A549 (cell line): ENCODE measurements around the gene ATXN7. TPM values are rescaled to one million over a fixed set of nuclear protein-coding genes. Genes with fewer than 3 reads are reported as not detected.

ENCODE experiments used
- ATAC-seq, 2 experiments: fragments of 200-7000 bp in 1 of 2; fragments of >200 bp in 1 of 2; cut with Nextera tagmentation in 1 of 2; cut with Tn5 transposase in 1 of 2; 3 replicates each; pipeline versions ENCODE4 v1.8.0 to v1.9.1; 2018 to 2020; ENCODE audit warnings: mild to moderate bottlenecking in 1 of 2, moderate library complexity in 1 of 2
- CTCF ChIA-PET: fragments of 300-600 bp; sonication (Branson Sonifier 250); formaldehyde crosslinking; extraction: SDS; loops from one replicate; lab custom pipeline; 2021; ENCODE audit warnings: antibody characterized with exemption, inconsistent platforms; lab: Yijun Ruan, JAX
- POLR2A ChIA-PET: fragments of 350-600 bp; formaldehyde crosslinking; extraction: SDS; loops from one replicate; lab custom pipeline; 2021; ENCODE audit warnings: antibody characterized with exemption, inconsistent platforms; lab: Yijun Ruan, JAX
- DNase-seq, 2 experiments: peaks; one replicate each; pipeline versions ENCODE4 v3.0.0 to v3.0.0-alpha.2; 2011 to 2016; ENCODE audit warnings: low read depth in 1 of 2, low spot score in 1 of 2
- FAIRE-seq: peaks from 2 replicates; lab custom pipeline; 2011; peaks lifted over from hg19 to GRCh38; lab: Jason Lieb, UNC
- H3K27ac ChIP-seq, 2 experiments: fragments of >200 bp; sonication (Bioruptor Twin); formaldehyde crosslinking; 3 replicates each; pipeline ENCODE4 v1.5.1; 2016 to 2017
- H3K4me1 ChIP-seq: fragments of >200 bp; sonication (Bioruptor Twin); formaldehyde crosslinking; 3 replicates; pipeline ENCODE4 v1.6.1; 2016
- H3K4me2 ChIP-seq: fragments of >200 bp; sonication (Bioruptor Twin); formaldehyde crosslinking; 3 replicates; pipeline ENCODE4 v1.6.1; 2016
- H3K4me3 ChIP-seq: fragments of >200 bp; sonication (Bioruptor Twin); formaldehyde crosslinking; 3 replicates; pipeline ENCODE4 v1.5.1; 2016
- H3K9me3 ChIP-seq: fragments of >200 bp; sonication (Bioruptor Twin); formaldehyde crosslinking; 3 replicates; pipeline ENCODE4 v1.6.1; 2016
- BHLHE40 ChIP-seq: IDR thresholded peaks from 2 replicates; pipeline ENCODE4 v1.6.1; 2012; ENCODE audit warnings: low read depth, low read length, inconsistent platforms
- CBX8 ChIP-seq: fragments of 200-600 bp; sonication (generic); IDR thresholded peaks from 2 replicates; pipeline ENCODE4 v1.6.1; 2016
- CEBPB ChIP-seq, 2 experiments: fragments of >200 bp in 1 of 2; sonication (Bioruptor Twin) in 1 of 2; formaldehyde crosslinking in 1 of 2; IDR thresholded peaks; 2 replicates each; pipeline ENCODE4 v1.6.1; 2012 to 2016
- CHD2 ChIP-seq: fragments of 150-350 bp; IDR thresholded peaks from 2 replicates; pipeline ENCODE4 v1.6.1; 2014; ENCODE audit warnings: low read length; ENCODE audit not compliant: partially characterized antibody
- CTCF ChIP-seq: fragments of >200 bp; sonication (Bioruptor Twin); formaldehyde crosslinking; IDR thresholded peaks from 3 replicates; pipeline ENCODE4 v1.5.1; 2016
- EHMT2 ChIP-seq: fragments of 200-600 bp; sonication (generic); IDR thresholded peaks from 2 replicates; pipeline ENCODE4 v1.6.1; 2016; ENCODE audit warnings: antibody characterized with exemption, low read depth, mild to moderate bottlenecking, moderate library complexity
- ELK1 ChIP-seq: fragments of 150-350 bp; IDR thresholded peaks from 2 replicates; pipeline ENCODE4 v1.6.1; 2014; ENCODE audit warnings: low read depth, mild to moderate bottlenecking, low read length
- FOSB ChIP-seq: fragments of 250-450 bp; sonication (Bioruptor Pico); IDR thresholded peaks from 2 replicates; pipeline ENCODE4 v1.5.0; 2020; ENCODE audit warnings: mild to moderate bottlenecking, moderate library complexity
- GATA3 ChIP-seq: IDR thresholded peaks from 2 replicates; pipeline ENCODE4 v1.6.1; 2012; ENCODE audit warnings: borderline replicate concordance
- HDAC2 ChIP-seq: fragments of 200-600 bp; sonication (generic); IDR thresholded peaks from 2 replicates; pipeline ENCODE4 v1.6.1; 2016
- HES2 ChIP-seq: fragments of >200 bp; sonication (Bioruptor Twin); formaldehyde crosslinking; IDR thresholded peaks from 2 replicates; pipeline ENCODE4 v1.6.1; 2016
- HOXA7 ChIP-seq: fragments of 250-450 bp; sonication (Bioruptor Pico); IDR thresholded peaks from 2 replicates; pipeline ENCODE4 v1.5.0; 2020; ENCODE audit warnings: mild to moderate bottlenecking, moderate library complexity
- JUN ChIP-seq, 2 experiments: fragments of >200 bp; sonication (Bioruptor Twin); formaldehyde crosslinking; IDR thresholded peaks; 2 replicates in 1 of 2; 3 replicates in 1 of 2; pipeline ENCODE4 v1.6.1; 2016 to 2017
- JUNB ChIP-seq: fragments of >200 bp; sonication (Bioruptor Twin); formaldehyde crosslinking; IDR thresholded peaks from 2 replicates; pipeline ENCODE4 v1.6.1; 2016
- KDM1A ChIP-seq: fragments of 200-600 bp; sonication (generic); IDR thresholded peaks from 2 replicates; pipeline ENCODE4 v1.6.1; 2016; ENCODE audit warnings: low read depth, mild to moderate bottlenecking
- KDM5A ChIP-seq: fragments of 200-600 bp; sonication (generic); IDR thresholded peaks from 2 replicates; pipeline ENCODE4 v1.6.1; 2016; ENCODE audit warnings: antibody characterized with exemption, mild to moderate bottlenecking
- MAFK ChIP-seq: fragments of 450-650 bp; IDR thresholded peaks from 2 replicates; pipeline ENCODE4 v1.6.1; 2014; ENCODE audit not compliant: partially characterized antibody
- MAZ ChIP-seq: fragments of 150-350 bp; IDR thresholded peaks from 2 replicates; pipeline ENCODE4 v1.6.1; 2014; ENCODE audit warnings: antibody characterized with exemption, low read depth, low read length, borderline replicate concordance
- NFE2L2 ChIP-seq: fragments of 150-350 bp; conservative IDR thresholded peaks from 2 replicates; pipeline ENCODE4 v1.6.1; 2014; ENCODE audit warnings: low read length
- NR3C1 ChIP-seq: fragments of >200 bp; sonication (Bioruptor Twin); formaldehyde crosslinking; IDR thresholded peaks from 3 replicates; pipeline ENCODE4 v1.6.1; 2017
- PHF8 ChIP-seq: fragments of 200-600 bp; sonication (generic); IDR thresholded peaks from 2 replicates; pipeline ENCODE4 v1.6.1; 2016; ENCODE audit warnings: low read depth, mild to moderate bottlenecking, antibody characterized with exemption, moderate library complexity, borderline replicate concordance
- POLR2A ChIP-seq: IDR thresholded peaks from 2 replicates; pipeline ENCODE4 v1.6.1; 2012; ENCODE audit warnings: mild to moderate bottlenecking, low read length
- RAD21 ChIP-seq, 2 experiments: fragments of >200 bp in 1 of 2; sonication (Bioruptor Twin) in 1 of 2; formaldehyde crosslinking in 1 of 2; IDR thresholded peaks in 1 of 2; conservative IDR thresholded peaks in 1 of 2; 2 replicates in 1 of 2; 3 replicates in 1 of 2; pipeline ENCODE4 v1.6.1; 2012 to 2018; ENCODE audit warnings: inconsistent platforms in 1 of 2
- RFX5 ChIP-seq: fragments of 450-650 bp; IDR thresholded peaks from 2 replicates; pipeline ENCODE4 v1.7.1; 2014; ENCODE audit warnings: antibody characterized with exemption, mild to moderate bottlenecking, moderate library complexity
- SREBF2 ChIP-seq: fragments of 450-650 bp; IDR thresholded peaks from 2 replicates; pipeline ENCODE4 v1.6.1; 2014; ENCODE audit warnings: mild to moderate bottlenecking, moderate library complexity
- TFCP2L1 ChIP-seq: fragments of 250-450 bp; sonication (Bioruptor Pico); IDR thresholded peaks from 2 replicates; pipeline ENCODE4 v1.5.0; 2021; ENCODE audit warnings: mild to moderate bottlenecking
- ZC3H11A ChIP-seq: fragments of 450-650 bp; IDR thresholded peaks from 2 replicates; pipeline ENCODE4 v1.6.1; 2014; ENCODE audit warnings: antibody characterized with exemption, mild to moderate bottlenecking
- ZNF302 ChIP-seq: fragments of 250-450 bp; sonication (Bioruptor Pico); IDR thresholded peaks from 2 replicates; pipeline ENCODE4 v1.9.0; 2021; ENCODE audit warnings: inconsistent platforms, mild to moderate bottlenecking, moderate library complexity
- WGBS: methylation state at CpG from one replicate; pipeline ENCODE4 v1.1.6; 2017; ENCODE audit errors: missing lambda C conversion rate; 5-methylcytosine and 5-hydroxymethylcytosine counted together
- polyA plus RNA-seq, 4 experiments: library from polyadenylated mRNA; depleted of rRNA in 3 of 4; stranded (reverse); fragments of >200 nt; fragmentation: RNase III in 1 of 4; extraction: RNeasy Plus Mini Kit Qiagen cat#74134 plus additional on column Dnase treatment in 1 of 4; gene quantifications; 2 replicates in 3 of 4; 3 replicates in 1 of 4; pipeline ENCODE4 v1.2.3, GENCODE V29; 2011 to 2017
- TF ChIP-seq, protein P1 (sequence below): fragments of 250-450 bp; sonication (Bioruptor Pico); IDR thresholded peaks from 2 replicates; pipeline ENCODE4 v1.5.0; 2020; ENCODE audit warnings: low read depth, mild to moderate bottlenecking, moderate library complexity
- TF ChIP-seq, protein P2 (sequence below): IDR thresholded peaks from 2 replicates; pipeline ENCODE4 v1.6.1; 2012

The ATXN7 gene
- polyA plus RNA-seq, 2 of the 4 experiments (the other 2 are of a cell fraction), result 5.4 to 7.3 TPM

- FAIRE-seq, result no peak
- Histone ChIP-seq H3K27ac (no peak overlapping the region), H3K4me2 (no peak overlapping the region), H3K4me1 (no peaks in the 10 kb centered on the region), H3K4me3 (no peak overlapping the region), H3K9me3 (no peaks in the 10 kb centered on the region)
- DNase-seq, result no peak
- ChIA-PET POLR2A (no interaction called here), CTCF (interaction anchor here (2.4 to 4.8 kb wide), 4 partner anchors 9 to 644 kb away, joined by 10 to 33 read pairs (median 14); partner anchors contain the start of gene PSMD6)
- ATAC-seq, result no peak
- TF ChIP-seq CTCF, result no peak
- no peak for TF ChIP-seq MAZ
- no peak for TF ChIP-seq JUN (IDR thresholded peaks at IDR 0.05)
- no peak for TF ChIP-seq CEBPB (IDR thresholded peaks at IDR 0.05)
- TF ChIP-seq FOSB (CRISPR knock-in tag), result no peak
- WGBS, result 93% methylated on average over 5 of the region's 5 CpGs
Observed at GRCh38 chr3:63995086-63995485, 131.4 kb downstream of the ATXN7 start.

DNA sequence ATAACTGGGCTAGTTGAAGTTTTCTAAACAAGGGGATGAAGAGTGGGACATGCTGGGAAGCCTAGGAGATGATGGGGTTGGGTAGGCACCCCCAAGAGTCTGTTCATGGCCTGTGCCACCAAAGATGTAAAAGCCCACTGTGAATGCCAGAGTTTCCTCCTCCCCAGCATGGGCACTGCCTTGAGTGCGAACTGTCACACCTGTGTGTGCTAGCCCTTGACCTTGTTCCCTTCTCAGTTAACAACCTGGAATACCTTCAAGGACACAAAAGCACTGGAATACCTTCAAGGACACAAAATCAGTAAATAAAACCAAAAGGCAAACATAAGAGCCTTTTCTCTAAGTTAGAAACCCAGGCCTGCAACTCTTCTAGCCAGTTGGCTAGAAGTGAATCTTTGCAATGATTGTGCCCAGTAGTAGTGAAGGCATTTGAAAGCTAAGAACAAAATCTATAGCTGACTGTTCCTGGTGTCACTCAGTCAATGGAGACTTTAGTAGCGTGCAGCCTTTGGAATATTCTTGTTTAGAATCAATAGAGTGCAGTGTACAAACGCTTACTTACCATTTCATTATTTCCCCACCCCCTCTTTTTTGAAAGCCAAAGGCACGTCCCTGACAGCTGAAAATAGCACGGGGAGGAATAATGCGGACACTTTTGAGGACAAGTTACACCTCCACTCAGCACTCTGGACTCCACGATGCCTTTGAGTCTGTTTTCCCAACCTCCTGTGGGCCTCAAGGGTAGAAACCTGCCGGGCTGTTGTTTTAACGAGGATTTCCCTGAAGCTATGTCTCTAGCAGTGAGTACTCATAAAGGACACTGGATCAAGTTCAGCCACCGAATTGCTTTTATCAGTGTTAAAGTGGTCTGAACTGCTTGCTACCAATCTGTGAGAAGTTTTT is 135.4 kb downstream of the ATXN7 start:
- Histone ChIP-seq H3K4me1 (no peaks in the 10 kb centered on the region), H3K27ac (no peak overlapping the region), H3K4me3 (no peak overlapping the region), H3K9me3 (no peaks in the 10 kb centered on the region), H3K4me2 (no peak overlapping the region)
- POLR2A ChIA-PET, result no interaction called here
- ATAC-seq (no peak), FAIRE-seq (no peak), DNase-seq (no peak)
- TF ChIP-seq PHF8, result no peak
- TF ChIP-seq KDM5A, result no peak
- no peak for TF ChIP-seq HES2
- no peak for TF ChIP-seq CBX8
- TF ChIP-seq MAZ, result no peak
- TF ChIP-seq SREBF2, result no peak
- no peak for TF ChIP-seq RFX5
- TF ChIP-seq, protein P1, sequence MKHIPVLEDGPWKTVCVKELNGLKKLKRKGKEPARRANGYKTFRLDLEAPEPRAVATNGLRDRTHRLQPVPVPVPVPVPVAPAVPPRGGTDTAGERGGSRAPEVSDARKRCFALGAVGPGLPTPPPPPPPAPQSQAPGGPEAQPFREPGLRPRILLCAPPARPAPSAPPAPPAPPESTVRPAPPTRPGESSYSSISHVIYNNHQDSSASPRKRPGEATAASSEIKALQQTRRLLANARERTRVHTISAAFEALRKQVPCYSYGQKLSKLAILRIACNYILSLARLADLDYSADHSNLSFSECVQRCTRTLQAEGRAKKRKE (CRISPR knock-in tag), result no peak
- TF ChIP-seq ZC3H11A, result no peak
- TF ChIP-seq MAFK, result no peak
- TF ChIP-seq ZNF302 (CRISPR knock-in tag), result no peak
- TF ChIP-seq POLR2A, result no peak
- TF ChIP-seq FOSB (CRISPR knock-in tag), result no peak
- no peak for TF ChIP-seq JUNB
- no peak for TF ChIP-seq TFCP2L1
- CTCF ChIA-PET, result interaction anchor here (2.4 kb wide), 1 partner anchor 486 kb away, joined by 13 read pairs; no protein-coding TSS in a partner anchor
- 92% methylated on average over 10 of the region's 10 CpGs for WGBS

- no peak for DNase-seq
- no peaks in the 10 kb centered on the region for H3K9me3 ChIP-seq
- no peak overlapping the region for H3K27ac ChIP-seq
- no peak overlapping the region for H3K4me3 ChIP-seq
- H3K4me1 ChIP-seq, result no peaks in the 10 kb centered on the region
- CTCF ChIA-PET, result no interaction called here
- no peak for FAIRE-seq
- POLR2A ChIA-PET, result no interaction called here
- no peak overlapping the region for H3K4me2 ChIP-seq
- no peak for ATAC-seq
- WGBS, result 96% methylated on average over 9 of the region's 9 CpGs
- TF ChIP-seq HDAC2, result no peak
- no peak for TF ChIP-seq HOXA7 (CRISPR knock-in tag)
- no peak for TF ChIP-seq ELK1
- TF ChIP-seq MAZ, result no peak
- TF ChIP-seq NR3C1, result no peak
- no peak for TF ChIP-seq JUN (IDR thresholded peaks at IDR 0.05)
- no peak for TF ChIP-seq EHMT2
- no peak for TF ChIP-seq KDM1A
- no peak for TF ChIP-seq BHLHE40
- TF ChIP-seq, protein P2, sequence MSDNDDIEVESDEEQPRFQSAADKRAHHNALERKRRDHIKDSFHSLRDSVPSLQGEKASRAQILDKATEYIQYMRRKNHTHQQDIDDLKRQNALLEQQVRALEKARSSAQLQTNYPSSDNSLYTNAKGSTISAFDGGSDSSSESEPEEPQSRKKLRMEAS, result no peak
- TF ChIP-seq NFE2L2, result no peak
- TF ChIP-seq RAD21 (conservative IDR thresholded peaks at IDR 0.05 in 1 of 2, IDR thresholded peaks at IDR 0.05 in 1 of 2), result no peak
- TF ChIP-seq, protein P1 (CRISPR knock-in tag), result no peak
- no peak for TF ChIP-seq GATA3
- TF ChIP-seq CHD2, result no peak
Observed at GRCh38 chr3:64000453-64001055, 136.9 kb downstream of the ATXN7 start.
